HG02610 (cell line): Measurements from ENCODE around the gene SLC2A8.

Experiments used
- ATAC-seq: cut with Tn5 transposase; IDR thresholded peaks from one replicate; pipeline ENCODE4 v1.9.1; 2021; ENCODE audit warnings: mild to moderate bottlenecking, moderate library complexity; ENCODE audit not compliant: unreplicated experiment

The SLC2A8 gene

DNA sequence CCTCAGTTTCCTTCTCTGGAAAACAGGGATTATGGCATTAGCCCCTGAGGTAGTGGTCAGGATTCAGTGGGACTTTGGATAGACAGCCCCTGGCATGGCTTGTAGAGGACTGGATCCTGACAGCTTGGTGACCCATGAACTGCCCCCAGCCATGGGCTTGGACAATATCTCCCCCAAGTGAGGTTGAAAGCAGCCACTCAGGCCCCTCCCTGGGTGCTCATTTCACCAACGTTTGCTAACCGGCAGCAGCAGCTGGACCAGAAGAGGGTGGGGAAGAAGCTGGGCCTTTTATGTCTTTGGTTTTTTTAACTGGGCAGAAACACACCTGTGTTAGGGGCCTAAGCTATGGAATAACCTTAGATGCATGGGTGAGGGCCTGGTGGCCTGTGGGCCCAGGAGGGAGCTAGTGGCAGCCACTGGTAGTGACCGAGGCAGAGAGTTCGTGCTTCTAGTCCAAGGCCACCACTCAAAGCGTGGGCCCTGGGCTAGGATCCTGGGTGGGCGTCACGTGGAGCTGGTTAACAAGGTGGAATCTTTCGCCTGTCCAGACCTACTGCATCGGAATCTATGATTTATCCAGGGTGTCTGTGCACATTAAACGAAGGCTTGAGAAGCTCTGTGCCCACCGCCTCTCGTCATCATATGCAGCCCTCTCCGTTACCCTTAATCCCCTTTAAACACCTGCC lies 1.9 kb downstream of the SLC2A8 start:
- no peak for ATAC-seq

GRCh38 chr9:127399736-127400269 lies 2.8 kb downstream of the SLC2A8 start:
- ATAC-seq: no peak

- no peak for ATAC-seq
Measured at GRCh38 chr9:127402401-127403090, 5.6 kb downstream of the SLC2A8 start.

- ATAC-seq: no peak
Measured at GRCh38 chr9:127403507-127404192, 6.7 kb downstream of the SLC2A8 start.

DNA sequence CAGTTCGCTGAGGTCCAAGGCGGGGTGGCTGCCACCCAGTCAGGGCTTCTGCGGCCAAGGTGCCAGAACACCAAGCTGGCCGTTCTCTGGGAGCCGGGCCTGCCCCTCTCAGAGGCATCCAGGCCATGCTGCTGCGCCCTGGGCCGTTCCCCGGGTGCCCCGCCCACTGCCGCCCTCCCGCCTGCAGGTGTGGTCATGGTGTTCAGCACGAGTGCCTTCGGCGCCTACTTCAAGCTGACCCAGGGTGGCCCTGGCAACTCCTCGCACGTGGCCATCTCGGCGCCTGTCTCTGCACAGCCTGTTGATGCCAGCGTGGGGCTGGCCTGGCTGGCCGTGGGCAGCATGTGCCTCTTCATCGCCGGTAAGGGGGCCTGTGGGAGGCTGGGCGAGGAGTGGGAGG lies 7.7 kb downstream of the SLC2A8 start:
- no peak for ATAC-seq

GRCh38 chr9:127405344-127406125 lies 8.6 kb downstream of the SLC2A8 start:
- ATAC-seq: no peak

DNA sequence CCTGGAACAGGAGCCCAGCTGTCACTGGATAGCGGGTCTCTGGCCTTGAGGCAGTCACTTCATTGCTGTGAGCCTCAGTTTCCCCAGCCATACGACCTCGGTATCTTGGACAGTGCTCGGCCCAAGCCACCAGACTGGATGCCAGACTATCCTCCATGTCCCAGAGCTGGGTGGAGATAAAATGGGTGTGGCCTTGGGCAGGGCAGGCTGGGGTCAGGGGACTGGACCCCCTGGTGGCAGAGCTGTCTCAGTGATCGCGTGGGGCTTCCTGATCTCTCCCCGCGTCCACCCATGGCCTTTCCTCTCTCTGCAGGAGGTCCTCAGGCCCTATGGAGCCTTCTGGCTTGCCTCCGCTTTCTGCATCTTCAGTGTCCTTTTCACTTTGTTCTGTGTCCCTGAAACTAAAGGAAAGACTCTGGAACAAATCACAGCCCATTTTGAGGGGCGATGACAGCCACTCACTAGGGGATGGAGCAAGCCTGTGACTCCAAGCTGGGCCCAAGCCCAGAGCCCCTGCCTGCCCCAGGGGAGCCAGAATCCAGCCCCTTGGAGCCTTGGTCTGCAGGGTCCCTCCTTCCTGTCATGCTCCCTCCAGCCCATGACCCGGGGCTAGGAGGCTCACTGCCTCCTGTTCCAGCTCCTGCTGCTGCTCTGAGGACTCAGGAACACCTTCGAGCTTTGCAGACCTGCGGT lies 10.0 kb downstream of the SLC2A8 start:
- no peak for ATAC-seq

- no peak for ATAC-seq
Measured at GRCh38 chr9:127407492-127407843, 10.5 kb downstream of the SLC2A8 start.

- no peak for ATAC-seq
Measured at GRCh38 chr9:127411122-127411521, 14.2 kb downstream of the SLC2A8 start.

DNA sequence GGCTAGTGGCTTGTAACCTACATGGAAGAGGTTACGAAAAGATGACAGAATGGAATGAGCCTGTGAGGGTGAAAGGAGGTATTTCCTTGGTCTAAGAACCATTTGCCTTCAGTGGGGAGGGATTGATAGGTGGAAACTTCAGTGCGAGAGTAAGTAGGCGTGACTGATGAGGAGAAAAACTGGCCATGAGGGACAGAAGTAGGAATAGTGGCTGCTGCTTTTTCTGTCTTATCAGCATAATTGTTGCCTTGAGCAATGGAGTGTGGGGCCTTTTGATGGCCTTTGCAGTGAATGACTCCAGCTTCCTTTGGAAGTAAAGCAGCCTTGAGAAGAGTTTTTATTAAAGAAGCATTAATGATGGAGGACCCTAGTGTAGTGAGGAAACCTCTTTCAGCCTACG lies 18.2 kb downstream of the SLC2A8 start:
- ATAC-seq: no peak

DNA sequence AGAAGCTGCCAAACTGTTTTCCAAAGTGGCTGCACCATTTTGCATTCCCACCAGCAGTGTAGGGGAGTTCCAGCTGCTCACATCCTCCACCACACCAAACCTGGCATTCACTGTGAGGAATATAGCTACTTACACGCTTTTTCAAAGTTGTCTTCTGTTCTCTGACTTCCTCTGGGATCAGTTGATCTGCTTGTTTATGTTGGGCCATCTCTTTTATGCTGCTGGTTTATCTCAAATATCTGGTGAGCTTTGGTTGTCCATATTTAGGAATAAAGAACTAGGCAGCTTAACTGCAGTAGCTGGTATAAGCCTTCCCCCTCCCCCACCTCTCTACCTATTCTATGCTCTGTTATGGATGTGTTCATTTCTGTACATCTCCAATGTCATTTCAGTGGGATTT lies 18.7 kb downstream of the SLC2A8 start:
- ATAC-seq: no peak

- no peak for ATAC-seq
Measured at GRCh38 chr9:127417131-127418036, 20.4 kb downstream of the SLC2A8 start.

GRCh38 chr9:127418037-127418471 lies 21.1 kb downstream of the SLC2A8 start:
- ATAC-seq: no peak

DNA sequence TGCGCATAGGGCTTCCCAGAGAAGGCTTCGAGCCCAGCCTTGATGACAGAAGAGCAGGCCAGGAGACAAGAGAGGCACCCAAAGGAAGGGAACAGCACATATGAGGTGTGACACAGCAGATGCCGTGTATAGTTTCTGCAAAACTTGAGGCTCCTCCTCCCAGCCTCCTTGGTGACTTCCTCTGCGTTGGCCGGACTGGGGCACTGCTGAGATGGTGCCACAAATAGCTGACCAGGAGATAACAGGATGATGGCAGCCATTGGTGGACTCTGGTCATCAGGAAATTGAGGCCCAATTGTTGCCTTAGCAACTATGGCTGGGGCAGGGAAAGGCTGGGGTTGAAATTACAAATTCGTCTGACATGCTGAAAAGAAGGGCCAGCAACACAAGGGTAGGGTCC lies 22.4 kb downstream of the SLC2A8 start:
- no peak for ATAC-seq

GRCh38 chr9:127421057-127421456 lies 24.1 kb downstream of the SLC2A8 start:
- ATAC-seq: no peak

- ATAC-seq: no peak
Measured at GRCh38 chr9:127422133-127422782, 25.3 kb downstream of the SLC2A8 start.

GRCh38 chr9:127422787-127423186 lies 25.8 kb downstream of the SLC2A8 start:
- no peak for ATAC-seq

- ATAC-seq: no peak
Measured at GRCh38 chr9:127423476-127423933, 26.5 kb downstream of the SLC2A8 start.
